H1 (cell line): ENCODE data around the gene CACNA2D4. TPM values are rescaled to one million over a fixed set of nuclear protein-coding genes. Genes with fewer than 3 reads are reported as not detected.

Experiments used
- CTCF ChIA-PET: fragments of 300-600 bp; sonication (Branson Sonifier 250); formaldehyde crosslinking; loops from one replicate; lab custom pipeline; 2021; ENCODE audit not compliant: partially characterized antibody; lab: Charles Lee
- POLR2A ChIA-PET: fragments of 300-600 bp; sonication (Branson Sonifier 250); formaldehyde crosslinking; loops from one replicate; lab custom pipeline; 2021; ENCODE audit warnings: inconsistent platforms; ENCODE audit not compliant: partially characterized antibody; lab: Charles Lee
- DNase-seq, 2 experiments: peaks; one replicate each; pipeline versions ENCODE4 v3.0.0 to v3.0.0-alpha.2; 2010 to 2022; ENCODE audit warnings: low spot score in 2 of 2, low read depth in 1 of 2, mixed read lengths in 1 of 2
- FAIRE-seq: peaks from 2 replicates; lab custom pipeline; 2011; peaks lifted over from hg19 to GRCh38; lab: Jason Lieb, UNC
- H2AFZ ChIP-seq: 2 replicates; pipeline ENCODE4 v1.8.1; 2012; ENCODE audit warnings: low read length, inconsistent platforms
- H2AK5ac ChIP-seq: 2 replicates; pipeline ENCODE4 v1.6.1; 2013; ENCODE audit warnings: low read depth, low read length
- H2BK120ac ChIP-seq: replicated peaks from 2 replicates; pipeline ENCODE3; 2013; ENCODE audit warnings: low read depth, low read length, inconsistent platforms
- H2BK12ac ChIP-seq: 2 replicates; pipeline ENCODE4 v1.6.1; 2013; ENCODE audit warnings: low read depth, low read length
- H2BK15ac ChIP-seq: 2 replicates; pipeline ENCODE4 v1.6.1; 2013; ENCODE audit warnings: low read length
- H2BK20ac ChIP-seq: 2 replicates; pipeline ENCODE4 v1.6.1; 2013; ENCODE audit warnings: low read length
- H2BK5ac ChIP-seq: 2 replicates; pipeline ENCODE4 v1.6.1; 2013; ENCODE audit warnings: low read depth, low read length
- H3K14ac ChIP-seq: 2 replicates; pipeline ENCODE4 v1.6.1; 2013; ENCODE audit warnings: inconsistent platforms; ENCODE audit not compliant: insufficient read length
- H3K18ac ChIP-seq: 2 replicates; pipeline ENCODE4 v1.6.1; 2013; ENCODE audit warnings: low read length; ENCODE audit errors: extremely low read depth
- H3K23ac ChIP-seq: 2 replicates; pipeline ENCODE4 v1.6.1; 2013; ENCODE audit warnings: inconsistent platforms; ENCODE audit not compliant: insufficient read length
- H3K23me2 ChIP-seq: 2 replicates; pipeline ENCODE4 v1.6.1; 2013; ENCODE audit warnings: low read depth, low read length
- H3K27ac ChIP-seq: 2 replicates; pipeline ENCODE4 v1.6.1; 2011; ENCODE audit warnings: low read depth, low read length, inconsistent platforms
- H3K27me3 ChIP-seq, 4 experiments: replicated peaks in 1 of 4; 1 replicate in 1 of 4; 2 replicates in 3 of 4; pipeline versions ENCODE4 v1.6.1 to v1.8.1; 2011 to 2013; ENCODE audit warnings: low read length in 3 of 4, mild to moderate bottlenecking in 3 of 4, inconsistent platforms in 2 of 4, mixed read lengths in 2 of 4, moderate library complexity in 1 of 4; ENCODE audit not compliant: control insufficient read depth in 3 of 4, insufficient read depth in 3 of 4; ENCODE audit errors: extremely low read depth in 1 of 4
- H3K36me3 ChIP-seq, 4 experiments: 2 replicates each; pipeline versions ENCODE4 v1.6.1 to v1.8.1; 2011 to 2013; ENCODE audit warnings: mild to moderate bottlenecking in 4 of 4, low read length in 3 of 4, moderate library complexity in 2 of 4, control low read depth in 1 of 4, inconsistent platforms in 1 of 4; ENCODE audit not compliant: insufficient read depth in 4 of 4, control insufficient read depth in 2 of 4
- H3K4ac ChIP-seq: replicated peaks from 2 replicates; pipeline ENCODE3; 2013; ENCODE audit warnings: low read length, low read depth, mixed read lengths, inconsistent platforms; ENCODE audit not compliant: insufficient read length
- H3K4me1 ChIP-seq, 4 experiments: replicated peaks in 1 of 4; 1 replicate in 1 of 4; 2 replicates in 3 of 4; pipeline versions ENCODE4 v1.6.1 to v1.8.1; 2011 to 2013; ENCODE audit warnings: low read length in 3 of 4, inconsistent platforms in 2 of 4, mixed read lengths in 1 of 4; ENCODE audit not compliant: insufficient read depth in 4 of 4, control insufficient read depth in 3 of 4
- H3K4me2 ChIP-seq, 2 experiments: 2 replicates each; pipeline versions ENCODE4 v1.6.1 to v1.8.1; 2011 to 2013; ENCODE audit warnings: low read depth in 2 of 2, low read length in 2 of 2, control low read depth in 1 of 2, inconsistent platforms in 1 of 2, mild to moderate bottlenecking in 1 of 2; ENCODE audit not compliant: insufficient read depth in 1 of 2
- H3K4me3 ChIP-seq, 4 experiments: fragments of 200-600, 300-600 bp in 1 of 4; sonication (generic), shearing (Covaris generic), sonication (Bioruptor Twin) in 1 of 4; 2 replicates each; pipeline versions ENCODE4 v1.5.1 to v1.8.1; 2011 to 2016; ENCODE audit warnings: low read length in 4 of 4, low read depth in 3 of 4, control low read depth in 2 of 4, inconsistent platforms in 2 of 4, mild to moderate bottlenecking in 2 of 4, mixed read lengths in 1 of 4, moderate library complexity in 1 of 4; ENCODE audit not compliant: insufficient read depth in 2 of 4; ENCODE audit errors: extremely low read depth in 1 of 4
- H3K56ac ChIP-seq: replicated peaks from 2 replicates; pipeline ENCODE3; 2013; ENCODE audit warnings: low read depth, mild to moderate bottlenecking, mixed read lengths, low read length, inconsistent platforms; ENCODE audit not compliant: insufficient read length
- H3K79me1 ChIP-seq: 2 replicates; pipeline ENCODE4 v1.6.1; 2013; ENCODE audit warnings: low read depth, low read length, control low read depth
- H3K79me2 ChIP-seq, 2 experiments: 2 replicates each; pipeline versions ENCODE4 v1.6.1 to v1.8.1; 2012 to 2013; ENCODE audit warnings: low read length in 2 of 2, mild to moderate bottlenecking in 2 of 2, inconsistent platforms in 1 of 2; ENCODE audit not compliant: insufficient read depth in 2 of 2, control insufficient read depth in 1 of 2
- H3K9ac ChIP-seq, 4 experiments: replicated peaks in 1 of 4; 1 replicate in 1 of 4; 2 replicates in 3 of 4; pipeline versions ENCODE4 v1.6.1 to v1.8.1; 2011 to 2013; ENCODE audit warnings: low read depth in 3 of 4, low read length in 3 of 4, control low read depth in 2 of 4, mild to moderate bottlenecking in 2 of 4, moderate library complexity in 2 of 4, inconsistent platforms in 1 of 4; ENCODE audit errors: extremely low read depth in 1 of 4
- H3K9me3 ChIP-seq, 2 experiments: 2 replicates each; pipeline versions ENCODE4 v1.6.1 to v1.8.1; 2012 to 2013; ENCODE audit warnings: mild to moderate bottlenecking in 2 of 2, moderate library complexity in 2 of 2, control low read depth in 1 of 2, inconsistent platforms in 1 of 2, low read depth in 1 of 2, low read length in 1 of 2, mixed read lengths in 1 of 2; ENCODE audit not compliant: insufficient read depth in 2 of 2
- H4K20me1 ChIP-seq, 2 experiments: replicated peaks in 1 of 2; 2 replicates each; pipeline versions ENCODE3 to v1.8.1; 2011 to 2013; ENCODE audit warnings: inconsistent platforms in 2 of 2, low read length in 2 of 2, mild to moderate bottlenecking in 1 of 2; ENCODE audit not compliant: insufficient read depth in 2 of 2, control insufficient read depth in 1 of 2
- H4K5ac ChIP-seq: 2 replicates; pipeline ENCODE4 v1.6.1; 2013; ENCODE audit warnings: low read length, low read depth, mixed read lengths, inconsistent platforms; ENCODE audit not compliant: insufficient read length
- H4K8ac ChIP-seq: 2 replicates; pipeline ENCODE4 v1.8.0; 2013; ENCODE audit warnings: mild to moderate bottlenecking, moderate library complexity, low read length, inconsistent platforms; ENCODE audit not compliant: insufficient read depth; ENCODE audit errors: extremely low read depth
- H4K91ac ChIP-seq: replicated peaks from 2 replicates; pipeline ENCODE3; 2013; ENCODE audit warnings: low read length, mixed read lengths, inconsistent platforms; ENCODE audit not compliant: insufficient read length
- NANOG ChIP-seq: IDR thresholded peaks from 2 replicates; pipeline ENCODE4 v1.6.1; 2011; ENCODE audit warnings: low read length, low read depth, mild to moderate bottlenecking, inconsistent platforms; ENCODE audit not compliant: insufficient read depth, poor library complexity, severe bottlenecking
- RFX5 ChIP-seq: IDR thresholded peaks from 2 replicates; pipeline ENCODE4 v1.6.1; 2011; ENCODE audit warnings: low read depth, low read length, improper control_type of control experiment, borderline replicate concordance
- WGBS, 2 experiments: shearing (Covaris generic) in 1 of 2; methylation state at CpG; one replicate each; pipeline versions ENCODE4 v1.1.6 to v1.1.7; 2013 to 2015; ENCODE audit warnings: low lambda C conversion rate in 2 of 2, mixed read lengths in 2 of 2, inconsistent platforms in 1 of 2, low coverage in 1 of 2, missing lambda C conversion rate in 1 of 2; ENCODE audit not compliant: insufficient replicate concordance in 2 of 2, insufficient coverage in 1 of 2, insufficient read length in 1 of 2; ENCODE audit errors: extremely low coverage in 1 of 2, missing lambda C conversion rate in 1 of 2; 5-methylcytosine and 5-hydroxymethylcytosine counted together
- polyA plus RNA-seq, 7 experiments: library from polyadenylated mRNA; depleted of rRNA in 3 of 7; stranded (reverse) in 5 of 7; unstranded in 2 of 7; fragments of >200 nt in 5 of 7; fragments of 200-250 nt in 2 of 7; gene quantifications; 1 replicate in 5 of 7; 2 replicates in 1 of 7; 4 replicates in 1 of 7; pipeline versions ENCODE4 v1.2.1 to v1.2.3, GENCODE V29; 2011 to 2013; ENCODE audit warnings: missing spikeins in 2 of 7, mixed read lengths in 2 of 7
- total RNA-seq: library from RNA; stranded (reverse); fragmentation: NEBNext Ultra II Directional; extraction: Animal tissue kit (Norgen Biotek cat#: 25700); gene quantifications from 2 replicates; pipeline ENCODE4 v1.2.1, GENCODE V29; 2021

CACNA2D4 gene
- total and polyA plus RNA-seq, 2 of the 8 experiments (the other 6 are each of a cell fraction or from before 2014, with no cell fraction given), result 0.44 to 0.88 TPM

- no peak for DNase-seq
- H4K8ac ChIP-seq, result no peak overlapping the region
- no peak overlapping the region for H2AFZ ChIP-seq
- no peaks in the 10 kb centered on the region; a peak in 1 of 4 replicates for H3K9me3 ChIP-seq
- peaks cover 0 to 73% of the 10 kb centered on the region in 2 experiments; a peak in 2 of 4 replicates for H3K79me2 ChIP-seq
- no peak overlapping the region for H3K4me3 ChIP-seq
- TF ChIP-seq NANOG (peak; percentile 47), RFX5 (no peak)
- FAIRE-seq, result peak; percentile 73
- peaks cover 0 to 6% (median 1%) of the 10 kb centered on the region in 4 experiments; a peak in 2 of 8 replicates for H3K36me3 ChIP-seq
- no peak overlapping the region for H3K9ac ChIP-seq
- H2BK15ac ChIP-seq, result no peak overlapping the region
- peaks cover 2 to 3% of the 10 kb centered on the region in 2 experiments for H4K20me1 ChIP-seq
- H3K4me2 ChIP-seq, result no peak overlapping the region
- H3K14ac ChIP-seq, result no peak overlapping the region
- H2BK5ac ChIP-seq, result no peak overlapping the region
- H3K27ac ChIP-seq, result no peak overlapping the region
- peaks cover 0 to 7% (median 1%) of the 10 kb centered on the region in 4 experiments; a peak in 2 of 7 replicates for H3K4me1 ChIP-seq
- H3K18ac ChIP-seq, result no peak overlapping the region
- no peak overlapping the region for H2BK12ac ChIP-seq
- ChIA-PET CTCF (interaction anchor here (0.6 to 1.9 kb wide), 2 partner anchors 10 to 162 kb away, joined by 3 to 5 read pairs; no protein-coding TSS in a partner anchor), POLR2A (no interaction called here)
- peaks cover 0 to 2% (median under 1%) of the 10 kb centered on the region in 4 experiments; a peak in 1 of 7 replicates for H3K27me3 ChIP-seq
- no peak overlapping the region for H4K5ac ChIP-seq
- H2BK20ac ChIP-seq, result no peak overlapping the region
- H4K91ac ChIP-seq, result no peak overlapping the region
- H3K79me1 ChIP-seq, result no peaks in the 10 kb centered on the region; the same call in 1 of the 2 replicates
- H3K23ac ChIP-seq, result no peak overlapping the region
- H3K23me2 ChIP-seq, result no peaks in the 10 kb centered on the region
- no peak overlapping the region for H3K4ac ChIP-seq
- 82% methylated on average over 2 of the region's 2 CpGs; no CpG with 5 or more reads in 1 of the 2 experiments for WGBS, 2 experiments
- H3K56ac ChIP-seq, result no peak overlapping the region
- H2AK5ac ChIP-seq, result no peak overlapping the region
- H2BK120ac ChIP-seq, result no peak overlapping the region
Observed at GRCh38 chr12:1744932-1745331, 173.5 kb downstream of the CACNA2D4 start.

Other genes starting within 250 kb of the CACNA2D4 start
- 46.4 and 50.8 TPM in 2 replicates for gene ADIPOR2, start 227.6 kb downstream of the CACNA2D4 start, total RNA-seq
- 13.9 and 17.5 TPM in 2 replicates for gene ADIPOR2, start 227.6 kb downstream of the CACNA2D4 start, polyA plus RNA-seq (2011; rRNA removed)
- not detected in 2 replicates for gene LRTM2, start 98.1 kb downstream of the CACNA2D4 start, total RNA-seq
- 0.05 and 0.06 TPM in 2 replicates for gene LRTM2, start 98.1 kb downstream of the CACNA2D4 start, polyA plus RNA-seq (2011; rRNA removed)
- gene DCP1B, start 85.8 kb upstream of the CACNA2D4 start, total RNA-seq, result 14.8 and 16.3 TPM in 2 replicates
- gene DCP1B, start 85.8 kb upstream of the CACNA2D4 start, polyA plus RNA-seq (2011; rRNA removed), result 29.0 and 29.7 TPM in 2 replicates
- gene CACNA1C, start 134.3 kb upstream of the CACNA2D4 start, total RNA-seq, result 1.3 and 1.9 TPM in 2 replicates
- gene CACNA1C, start 134.3 kb upstream of the CACNA2D4 start, polyA plus RNA-seq (2011; rRNA removed), result 0.97 and 1.3 TPM in 2 replicates